Cardiac fibroblast (primary cell): Measurements from ENCODE around the gene TSPAN1.
"Not testable (repeated sequence)": the region's sequence is repeated elsewhere in the genome, so short reads cannot be mapped to it uniquely, and the experiment has no call there.

ENCODE experiments used
- DNase-seq, 2 donors: peaks; one replicate each; pipeline versions ENCODE4 v3.0.0 to v3.0.0-alpha.2; 2010; ENCODE audit warnings: low read depth in 2 of 2
- H3K4me3 ChIP-seq, 2 donors: replicated peaks in 1 of 2; 1 replicate in 1 of 2; 2 replicates in 1 of 2; pipeline ENCODE4 v1.5.1; 2011; ENCODE audit warnings: low read depth in 2 of 2, low read length in 2 of 2, mild to moderate bottlenecking in 2 of 2, moderate library complexity in 1 of 2
- CTCF ChIP-seq: IDR thresholded peaks from one replicate; pipeline ENCODE4 v1.5.1; 2011; ENCODE audit warnings: low read depth, mild to moderate bottlenecking, low read length, inconsistent platforms

TSPAN1 gene

GRCh38 chr1:46220808-46221207 is 45.9 kb downstream of the TSPAN1 start:
- no peak for DNase-seq
- no peak overlapping the region for H3K4me3 ChIP-seq
- no peak for TF ChIP-seq CTCF

- TF ChIP-seq CTCF = no peak
- no peak overlapping the region for H3K4me3 ChIP-seq
- DNase-seq = no peak
Observed at GRCh38 chr1:46221749-46222148, 46.9 kb downstream of the TSPAN1 start.

- H3K4me3 ChIP-seq, DNase-seq: not testable (repeated sequence)
Observed at GRCh38 chr1:46223055-46223454, 48.2 kb downstream of the TSPAN1 start.

GRCh38 chr1:46223472-46223943 is 48.6 kb downstream of the TSPAN1 start:
- TF ChIP-seq CTCF = peak; percentile 88
- H3K4me3 ChIP-seq = no peak overlapping the region
- DNase-seq = peak; percentile 93 to 94

- no peak for DNase-seq
- no peak overlapping the region for H3K4me3 ChIP-seq
Observed at GRCh38 chr1:46224966-46225365, 50.1 kb downstream of the TSPAN1 start.

GRCh38 chr1:46231231-46231630 is 56.3 kb downstream of the TSPAN1 start:
- not testable (repeated sequence) for DNase-seq

More at GRCh38 chr1:46224966-46225365, 50.1 kb downstream of the TSPAN1 start:
- no peak for TF ChIP-seq CTCF

More at GRCh38 chr1:46231231-46231630, 56.3 kb downstream of the TSPAN1 start:
- H3K4me3 ChIP-seq = not testable (repeated sequence)
